Adipocyte (in vitro differentiated cells): ENCODE results near the gene SGMS1.

Experiments used
- DNase-seq: peaks from one replicate; pipeline ENCODE4 v3.0.0-alpha.2; 2015; ENCODE audit warnings: low read depth
- H3K27me3 ChIP-seq: replicated peaks from 2 replicates; pipeline ENCODE4 v1.7.0; 2013; ENCODE audit warnings: mild to moderate bottlenecking, low read length, moderate library complexity; ENCODE audit not compliant: control insufficient read depth, insufficient read depth
- H3K36me3 ChIP-seq: 2 replicates; pipeline ENCODE4 v1.7.0; 2013; ENCODE audit warnings: low read length, mild to moderate bottlenecking, moderate library complexity; ENCODE audit not compliant: control insufficient read depth, insufficient read depth, severe bottlenecking
- H3K4me1 ChIP-seq: 2 replicates; pipeline ENCODE4 v1.7.0; 2013; ENCODE audit warnings: mild to moderate bottlenecking, low read length, moderate library complexity; ENCODE audit not compliant: control insufficient read depth, insufficient read depth
- H3K4me3 ChIP-seq: 2 replicates; pipeline ENCODE4 v1.7.0; 2013; ENCODE audit warnings: mild to moderate bottlenecking, low read length, moderate library complexity
- H3K9ac ChIP-seq: 2 replicates; pipeline ENCODE4 v1.7.0; 2013; ENCODE audit warnings: mild to moderate bottlenecking, low read length, moderate library complexity
- H3K9me3 ChIP-seq: 2 replicates; pipeline ENCODE4 v1.7.0; 2013; ENCODE audit warnings: mild to moderate bottlenecking, low read length, moderate library complexity; ENCODE audit not compliant: control insufficient read depth

The SGMS1 gene

DNA sequence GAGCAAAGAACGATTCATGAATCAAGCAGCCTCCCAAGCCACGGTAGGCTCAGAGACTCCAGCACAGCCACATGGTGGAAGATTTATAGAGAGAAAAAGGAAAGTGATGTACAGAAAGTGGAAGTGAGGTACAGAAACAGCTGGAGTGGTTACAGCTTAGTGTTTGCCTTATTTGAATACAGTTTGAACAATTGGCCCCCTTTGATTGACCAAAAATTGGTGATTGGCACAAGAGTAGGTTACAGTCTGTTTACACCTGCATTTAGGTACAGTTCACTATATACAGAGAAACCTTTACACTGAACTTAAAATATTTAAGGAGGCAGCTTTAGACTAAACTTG lies 236.1 kb downstream of the SGMS1 start:
- DNase-seq = no peak
- H3K9me3 ChIP-seq = no peaks in the 10 kb centered on the region
- H3K36me3 ChIP-seq = no peaks in the 10 kb centered on the region
- no peaks in the 10 kb centered on the region for H3K27me3 ChIP-seq
- H3K4me3 ChIP-seq = no peak overlapping the region
- no peak overlapping the region for H3K9ac ChIP-seq
- peaks cover 26% of the 10 kb centered on the region for H3K4me1 ChIP-seq

DNA sequence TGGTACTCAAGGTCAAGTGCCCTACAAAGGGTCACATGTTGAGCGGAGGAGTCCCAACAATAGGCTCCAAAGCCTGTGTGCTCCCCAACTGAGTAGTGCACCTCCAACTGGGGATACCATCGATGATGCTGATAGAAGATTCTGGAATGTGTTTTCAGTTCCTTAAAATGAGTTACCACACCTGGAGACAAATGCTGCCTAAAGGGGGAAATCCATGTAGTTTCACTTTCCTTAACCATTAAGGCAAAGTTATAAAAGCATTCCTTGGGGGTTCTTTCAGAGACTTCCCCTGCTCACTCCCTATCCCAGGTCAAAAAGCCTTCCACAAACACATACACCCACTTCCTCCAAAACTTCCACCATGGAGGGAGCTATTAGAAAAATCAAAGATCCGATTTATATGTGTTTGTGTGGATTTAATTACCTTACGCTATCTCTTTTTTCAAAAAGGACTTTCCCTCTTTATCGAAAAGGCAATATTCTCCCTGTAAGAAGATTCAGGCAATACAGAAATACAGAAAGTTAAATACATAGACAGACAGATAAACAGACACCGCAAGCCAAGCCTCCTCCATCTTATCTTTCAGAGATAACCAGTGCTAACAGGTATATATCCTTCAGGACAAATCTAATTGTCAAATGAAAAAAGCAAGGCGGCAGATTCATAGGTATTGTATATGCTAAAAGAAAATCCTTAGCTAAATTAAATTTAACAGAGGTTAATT lies 236.6 kb downstream of the SGMS1 start:
- H3K36me3 ChIP-seq = no peaks in the 10 kb centered on the region
- no peak overlapping the region for H3K4me3 ChIP-seq
- no peak overlapping the region for H3K9ac ChIP-seq
- no peaks in the 10 kb centered on the region for H3K27me3 ChIP-seq
- H3K9me3 ChIP-seq = no peaks in the 10 kb centered on the region
- no peak for DNase-seq
- H3K4me1 ChIP-seq = peaks cover 32% of the 10 kb centered on the region

DNA sequence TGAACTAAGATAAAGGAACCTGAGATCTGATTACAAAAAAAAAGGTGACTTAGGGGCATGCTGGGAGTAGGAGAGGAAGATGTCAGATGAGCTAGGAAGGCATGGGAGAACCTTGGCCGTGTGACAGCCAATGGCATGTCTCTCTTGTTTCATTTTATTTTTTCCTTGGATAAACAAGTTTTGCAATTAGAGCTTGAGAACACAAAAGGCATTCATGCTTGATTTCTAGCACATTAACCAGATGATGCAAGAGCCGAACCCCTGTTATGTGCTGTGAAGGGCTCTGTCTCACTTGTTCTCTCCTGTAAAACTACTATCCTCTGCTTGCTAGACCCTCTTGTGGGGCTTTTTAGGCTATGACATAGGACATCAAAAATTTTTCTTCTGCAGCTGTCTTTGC lies 238.1 kb downstream of the SGMS1 start:
- DNase-seq = peak; percentile 69
- Histone ChIP-seq H3K27me3 (no peaks in the 10 kb centered on the region), H3K9me3 (no peaks in the 10 kb centered on the region), H3K4me3 (no peak overlapping the region), H3K36me3 (no peaks in the 10 kb centered on the region), H3K9ac (no peak overlapping the region), H3K4me1 (peaks cover 43% of the 10 kb centered on the region)

DNA sequence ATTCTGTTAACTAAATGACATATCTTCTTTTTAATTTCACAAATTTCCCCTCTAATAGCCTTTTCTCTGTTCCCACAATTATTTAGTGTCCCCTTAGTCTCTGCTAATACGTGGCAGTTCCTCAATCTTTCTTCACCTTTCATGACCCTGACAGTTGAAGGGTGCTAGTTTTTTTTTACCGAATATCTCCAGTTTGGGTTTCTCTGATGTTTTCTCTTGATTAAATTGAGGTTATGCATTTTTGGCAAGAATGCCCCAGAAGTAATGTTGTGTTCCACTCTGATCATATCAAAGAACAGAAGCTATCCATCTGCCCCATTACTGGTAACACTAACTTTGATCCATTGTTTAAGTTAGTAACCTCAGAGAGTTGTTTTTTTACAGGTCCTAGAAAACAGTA lies 238.9 kb downstream of the SGMS1 start:
- Histone ChIP-seq H3K36me3 (no peaks in the 10 kb centered on the region), H3K4me3 (no peak overlapping the region), H3K9ac (no peak overlapping the region), H3K27me3 (no peaks in the 10 kb centered on the region), H3K9me3 (no peaks in the 10 kb centered on the region), H3K4me1 (peaks cover 43% of the 10 kb centered on the region)
- no peak for DNase-seq

DNA sequence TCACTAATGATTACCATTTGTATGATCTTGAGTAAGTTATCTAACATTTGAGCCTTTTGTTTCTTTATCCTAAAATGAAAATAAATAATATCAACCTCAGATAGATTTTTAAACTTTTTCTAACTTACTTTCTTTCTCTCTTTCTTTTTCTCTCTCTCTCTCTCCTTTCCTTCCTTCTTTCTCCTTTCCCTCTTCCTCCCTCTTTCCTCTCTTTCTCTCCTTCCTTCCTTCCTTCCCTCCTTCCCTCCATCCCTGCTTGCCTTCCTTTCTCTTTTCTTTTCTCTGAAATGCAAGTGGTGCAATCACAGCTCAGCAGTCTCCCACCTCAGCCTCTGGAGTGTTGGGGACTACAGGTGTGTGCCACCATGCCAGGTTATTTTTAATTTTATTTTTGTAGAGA lies 239.5 kb downstream of the SGMS1 start:
- peaks cover 43% of the 10 kb centered on the region for H3K4me1 ChIP-seq
- no peak overlapping the region for H3K9ac ChIP-seq
- H3K9me3 ChIP-seq = no peaks in the 10 kb centered on the region
- no peak overlapping the region for H3K4me3 ChIP-seq
- no peak for DNase-seq
- no peaks in the 10 kb centered on the region for H3K36me3 ChIP-seq
- no peaks in the 10 kb centered on the region for H3K27me3 ChIP-seq

DNA sequence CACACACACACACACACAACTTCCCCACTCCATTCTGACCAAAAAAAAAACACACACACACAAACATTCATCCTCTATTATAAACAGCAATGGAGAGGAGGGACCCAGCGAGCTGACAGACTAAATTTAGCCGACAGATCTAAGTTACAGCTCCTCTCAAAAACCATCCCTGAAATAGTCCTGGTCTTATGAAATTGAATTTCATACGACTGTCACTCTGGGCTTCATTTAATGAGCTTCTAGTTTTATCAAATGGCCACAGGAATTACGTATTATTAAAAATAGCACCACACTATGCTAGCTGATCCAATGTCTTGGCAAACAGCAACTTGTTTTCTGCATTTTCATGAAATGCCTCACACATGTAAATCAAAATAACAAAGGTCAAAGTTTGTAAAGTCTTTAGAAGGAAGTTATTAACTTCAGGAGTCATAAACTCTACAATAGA lies 241.2 kb downstream of the SGMS1 start:
- no peak for DNase-seq

DNA sequence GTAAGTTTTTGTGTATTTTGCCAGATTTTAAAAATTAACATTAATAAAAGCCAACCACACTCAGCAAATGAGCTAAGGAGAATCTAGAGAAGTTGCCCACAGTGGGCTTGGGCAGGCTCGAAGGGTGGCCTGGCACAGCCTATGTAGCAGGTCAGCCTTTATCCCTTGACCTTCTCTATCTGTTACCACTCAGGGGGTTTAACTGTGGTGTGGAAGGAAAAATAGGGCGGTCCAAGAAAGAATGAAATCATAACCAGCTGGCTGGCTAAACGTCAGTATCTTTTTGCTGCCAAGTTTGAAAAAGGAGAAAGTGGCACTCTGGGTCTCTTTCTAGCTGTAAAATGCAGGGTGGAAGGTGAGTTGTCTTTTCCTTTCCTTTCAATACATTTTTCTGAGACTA lies 242.1 kb downstream of the SGMS1 start:
- H3K4me3 ChIP-seq = no peak overlapping the region
- H3K36me3 ChIP-seq = no peaks in the 10 kb centered on the region
- DNase-seq = peak; percentile 23
- H3K27me3 ChIP-seq = no peaks in the 10 kb centered on the region
- H3K4me1 ChIP-seq = peaks cover 43% of the 10 kb centered on the region
- no peaks in the 10 kb centered on the region for H3K9me3 ChIP-seq
- H3K9ac ChIP-seq = no peak overlapping the region

More for the DNA sequence above, 241.2 kb downstream of the SGMS1 start:
- Histone ChIP-seq H3K4me3 (peak overlapping the region; percentile 65), H3K27me3 (no peaks in the 10 kb centered on the region), H3K9me3 (no peaks in the 10 kb centered on the region), H3K9ac (no peak overlapping the region), H3K4me1 (peaks cover 43% of the 10 kb centered on the region), H3K36me3 (no peaks in the 10 kb centered on the region)

DNA sequence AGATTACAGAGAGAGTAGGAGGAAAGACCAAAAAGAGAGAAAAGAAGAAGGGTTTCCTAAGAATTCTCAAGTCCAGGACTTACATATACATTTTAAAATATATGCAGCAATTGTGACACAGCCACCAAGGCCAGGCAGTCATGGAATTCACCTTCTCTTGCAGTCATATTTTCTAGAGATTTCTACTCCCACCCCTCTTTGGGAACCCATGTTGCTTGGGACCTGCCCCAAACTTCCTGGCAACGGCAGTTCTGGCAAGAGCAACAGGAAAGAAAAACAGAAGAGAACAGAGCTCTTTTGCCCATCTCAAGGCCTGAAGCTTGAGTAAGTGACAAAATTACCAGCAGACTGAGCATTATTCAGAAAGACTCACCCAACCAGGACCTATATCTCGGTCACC lies 244.1 kb downstream of the SGMS1 start:
- no peaks in the 10 kb centered on the region for H3K36me3 ChIP-seq
- H3K27me3 ChIP-seq = no peaks in the 10 kb centered on the region
- DNase-seq = no peak
- H3K9me3 ChIP-seq = no peaks in the 10 kb centered on the region
- H3K4me1 ChIP-seq = peaks cover 34% of the 10 kb centered on the region
- no peak overlapping the region for H3K4me3 ChIP-seq
- no peak overlapping the region for H3K9ac ChIP-seq

DNA sequence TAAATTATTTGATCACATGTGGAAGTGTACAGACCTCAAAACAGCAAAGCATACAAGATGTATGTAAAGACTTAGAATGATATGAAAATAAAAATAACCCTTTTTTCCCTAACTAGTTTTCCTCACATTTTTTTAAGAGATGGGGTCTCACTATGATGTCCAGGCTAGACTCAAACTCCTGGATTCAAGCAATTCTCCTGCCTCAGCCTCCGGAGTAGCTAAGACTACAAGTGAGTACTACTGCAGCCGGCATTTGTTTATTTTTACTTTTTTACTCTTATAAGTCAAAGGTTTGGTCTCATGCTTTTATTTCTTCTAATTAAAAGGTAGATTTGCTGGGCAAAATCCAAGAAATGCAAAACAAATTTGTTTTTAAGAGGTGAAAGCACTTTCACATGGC lies 248.0 kb downstream of the SGMS1 start:
- H3K9ac ChIP-seq = no peak overlapping the region
- no peak for DNase-seq

DNA sequence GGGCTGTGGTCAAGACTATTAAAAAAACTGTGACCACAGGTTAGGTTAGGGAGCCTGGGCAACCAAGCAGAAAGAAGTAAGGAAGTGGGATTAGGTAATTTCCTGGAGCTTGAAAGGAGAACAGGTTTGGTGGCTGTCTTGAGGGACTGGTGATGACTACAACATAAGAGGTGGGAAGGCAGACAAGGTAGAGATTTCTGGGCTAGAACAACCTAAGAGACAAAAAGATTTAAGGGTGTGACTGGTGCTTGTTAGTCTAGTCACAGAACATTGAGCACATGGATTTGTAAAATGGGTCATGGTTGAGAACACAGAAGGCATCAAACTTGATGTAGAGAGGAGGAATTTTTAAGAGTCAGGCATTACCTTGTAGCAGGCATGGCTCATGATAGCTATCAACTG lies 248.7 kb downstream of the SGMS1 start:
- H3K4me3 ChIP-seq = no peak overlapping the region
- H3K27me3 ChIP-seq = no peaks in the 10 kb centered on the region
- no peak overlapping the region for H3K9ac ChIP-seq
- no peaks in the 10 kb centered on the region for H3K9me3 ChIP-seq
- peaks cover 24% of the 10 kb centered on the region for H3K4me1 ChIP-seq
- DNase-seq = no peak
- no peaks in the 10 kb centered on the region for H3K36me3 ChIP-seq

More for the DNA sequence above, 248.0 kb downstream of the SGMS1 start:
- peaks cover 24% of the 10 kb centered on the region for H3K4me1 ChIP-seq
- H3K27me3 ChIP-seq = no peaks in the 10 kb centered on the region
- no peaks in the 10 kb centered on the region for H3K36me3 ChIP-seq
- no peak overlapping the region for H3K4me3 ChIP-seq
- no peaks in the 10 kb centered on the region for H3K9me3 ChIP-seq

DNA sequence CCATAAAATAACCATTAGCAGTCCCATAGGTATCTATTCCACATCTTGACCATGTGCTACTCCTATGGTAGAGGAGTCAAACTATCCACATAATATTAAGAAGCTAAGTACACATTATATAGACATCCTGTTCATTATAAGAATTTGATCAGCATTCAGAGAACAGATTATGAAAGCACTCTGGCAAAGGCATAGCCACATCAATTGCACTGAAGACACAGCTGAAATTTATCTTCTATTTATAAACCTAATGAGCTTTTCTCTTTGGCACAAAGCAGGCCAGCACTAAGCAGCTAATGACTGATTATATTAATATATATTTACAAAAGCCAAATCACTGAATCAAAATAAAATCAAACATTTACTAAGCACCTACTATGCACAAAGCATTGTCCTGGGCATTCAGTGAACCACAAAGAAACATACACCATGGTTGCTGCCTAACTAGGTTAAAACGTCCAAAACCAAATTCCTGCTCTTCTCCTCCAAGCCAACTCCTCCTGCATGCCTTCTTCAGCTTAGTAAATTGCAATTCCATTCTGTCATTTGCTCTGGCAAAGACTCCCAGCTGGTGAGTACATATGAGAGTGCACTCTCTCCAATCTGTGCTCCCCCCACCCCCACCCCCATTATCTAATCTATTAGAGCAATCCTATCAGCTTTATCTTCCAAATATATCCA lies 249.8 kb downstream of the SGMS1 start:
- H3K4me3 ChIP-seq = peak overlapping the region; percentile 35
- H3K36me3 ChIP-seq = no peaks in the 10 kb centered on the region
- peak; percentile 25 for DNase-seq
- no peak overlapping the region for H3K9ac ChIP-seq
- H3K9me3 ChIP-seq = no peaks in the 10 kb centered on the region
- H3K4me1 ChIP-seq = peaks cover 24% of the 10 kb centered on the region
- no peaks in the 10 kb centered on the region for H3K27me3 ChIP-seq
